ENCODE measurements around the gene RHOT2.

The RHOT2 gene

DNA sequence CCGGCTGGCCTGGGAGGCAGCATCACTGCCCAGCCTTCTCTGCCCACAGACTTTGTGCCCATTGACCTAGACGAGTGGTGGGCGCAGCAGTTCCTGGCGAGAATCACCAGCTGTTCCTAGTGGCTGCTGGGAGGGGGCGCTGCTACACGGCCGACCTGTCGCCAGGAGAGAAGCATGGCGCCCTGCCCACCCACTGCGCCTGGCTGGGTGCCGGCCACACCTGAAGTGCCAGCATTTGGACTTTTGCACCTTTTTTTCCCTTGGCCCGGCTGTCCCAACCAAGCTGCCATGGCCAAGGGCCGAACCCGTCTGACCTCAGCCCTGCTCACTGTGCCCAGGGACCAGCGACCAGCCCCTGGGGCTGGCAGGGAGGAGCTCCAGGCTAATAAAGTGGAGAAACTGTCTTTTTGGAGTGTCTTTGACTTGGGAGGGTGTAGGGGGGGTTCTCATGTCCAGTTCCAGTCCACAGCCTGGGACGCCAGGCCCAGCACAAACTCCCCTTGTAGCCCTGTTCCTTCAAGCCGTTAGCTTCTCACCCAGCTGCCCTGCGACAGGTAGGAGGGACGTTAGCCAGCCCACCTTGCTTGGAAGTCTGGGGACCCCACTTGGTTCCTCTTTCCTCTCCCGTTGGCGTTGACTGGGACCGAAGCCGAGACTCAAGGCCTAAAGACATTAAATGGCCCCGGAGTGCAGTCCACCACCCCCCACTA, 19.7 kb upstream of the RHOT2 start:
- no peak for FAIRE-seq

DNA sequence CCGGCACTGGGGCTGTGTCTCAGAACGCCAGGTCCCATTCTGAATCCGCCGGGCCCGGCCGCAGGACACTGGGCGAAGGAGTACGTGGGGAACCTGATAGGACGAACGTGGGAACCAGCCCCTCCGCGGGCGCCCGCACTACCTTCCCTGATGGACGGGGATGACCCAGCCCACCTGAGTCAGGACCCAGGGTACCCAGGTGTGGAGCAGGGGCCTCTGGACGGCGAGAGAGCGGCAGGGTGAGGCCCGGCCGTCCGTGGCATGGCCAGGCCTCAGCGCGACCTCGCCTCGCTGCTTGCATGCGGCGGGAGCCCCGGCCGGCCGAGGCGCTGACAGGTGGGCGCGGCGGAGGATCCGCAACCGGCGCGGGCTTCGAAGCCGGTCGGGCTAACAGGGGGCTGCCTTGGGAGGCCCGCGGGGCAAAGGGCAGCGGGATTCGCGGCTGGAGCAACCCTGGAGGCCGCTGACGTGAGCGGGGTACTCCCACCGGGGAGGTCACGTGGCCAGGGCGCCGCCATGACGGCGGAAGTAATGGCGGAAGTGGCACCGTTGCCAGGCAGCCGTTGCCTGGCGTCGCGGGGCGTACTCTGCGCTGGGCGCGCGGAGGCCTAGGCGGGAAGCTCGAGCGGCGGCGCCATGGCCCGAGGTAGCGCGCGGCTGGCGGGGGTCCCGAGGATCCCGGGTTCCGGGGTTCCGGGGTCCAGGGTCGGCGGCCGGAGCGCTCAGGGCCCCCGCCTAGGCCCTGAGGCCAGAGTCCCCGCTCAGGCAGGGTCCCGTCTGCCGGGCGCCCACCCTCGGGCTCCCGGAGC, 18.9 kb upstream of the RHOT2 start, which contains the start of gene WDR90:
WDR90 (plus strand) TSS at position 585 of the 809 bp plus-strand sequence; CDS start at position 637, 52 bp downstream.
- FAIRE-seq = no peak

DNA sequence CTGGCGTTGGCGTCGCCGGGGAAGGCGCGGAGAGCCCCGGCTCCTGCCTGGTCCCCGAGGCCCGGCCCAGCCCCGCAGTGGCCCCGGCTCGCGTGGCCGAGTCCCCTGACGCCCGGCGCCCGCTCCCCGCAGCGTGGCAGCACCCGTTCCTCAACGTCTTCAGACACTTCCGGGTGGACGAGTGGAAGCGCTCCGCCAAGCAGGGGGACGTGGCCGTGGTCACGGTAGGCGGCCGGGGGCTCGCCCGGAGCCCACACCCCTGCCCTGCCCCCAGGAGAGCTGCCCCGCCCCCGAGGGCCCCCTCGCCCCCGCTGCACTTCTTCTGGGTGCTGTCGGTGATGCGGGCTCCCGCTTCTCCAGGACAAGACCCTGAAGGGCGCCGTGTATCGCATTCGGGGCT, 18.3 kb upstream of the RHOT2 start:
- FAIRE-seq = no peak

DNA sequence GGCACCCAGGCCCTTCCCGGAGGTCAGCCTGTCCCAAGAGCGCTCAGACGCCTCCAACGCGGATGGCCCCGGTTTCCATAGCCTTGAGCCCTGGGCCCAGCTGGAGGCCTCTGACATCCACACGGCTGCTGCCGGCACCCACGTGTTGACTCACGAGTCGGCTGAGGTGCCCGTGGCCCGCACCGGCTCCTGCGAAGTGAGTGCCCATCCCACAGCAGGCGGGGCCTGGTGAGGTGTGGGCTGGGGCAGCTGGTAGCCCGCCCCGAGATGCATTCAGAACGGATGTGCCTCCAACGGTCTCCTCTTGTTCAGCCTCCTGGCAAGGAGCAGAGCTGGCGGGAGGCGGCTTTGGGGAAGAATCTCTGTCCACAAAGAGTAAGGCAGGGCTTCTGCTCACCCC, 16.1 kb upstream of the RHOT2 start:
- no peak for FAIRE-seq

DNA sequence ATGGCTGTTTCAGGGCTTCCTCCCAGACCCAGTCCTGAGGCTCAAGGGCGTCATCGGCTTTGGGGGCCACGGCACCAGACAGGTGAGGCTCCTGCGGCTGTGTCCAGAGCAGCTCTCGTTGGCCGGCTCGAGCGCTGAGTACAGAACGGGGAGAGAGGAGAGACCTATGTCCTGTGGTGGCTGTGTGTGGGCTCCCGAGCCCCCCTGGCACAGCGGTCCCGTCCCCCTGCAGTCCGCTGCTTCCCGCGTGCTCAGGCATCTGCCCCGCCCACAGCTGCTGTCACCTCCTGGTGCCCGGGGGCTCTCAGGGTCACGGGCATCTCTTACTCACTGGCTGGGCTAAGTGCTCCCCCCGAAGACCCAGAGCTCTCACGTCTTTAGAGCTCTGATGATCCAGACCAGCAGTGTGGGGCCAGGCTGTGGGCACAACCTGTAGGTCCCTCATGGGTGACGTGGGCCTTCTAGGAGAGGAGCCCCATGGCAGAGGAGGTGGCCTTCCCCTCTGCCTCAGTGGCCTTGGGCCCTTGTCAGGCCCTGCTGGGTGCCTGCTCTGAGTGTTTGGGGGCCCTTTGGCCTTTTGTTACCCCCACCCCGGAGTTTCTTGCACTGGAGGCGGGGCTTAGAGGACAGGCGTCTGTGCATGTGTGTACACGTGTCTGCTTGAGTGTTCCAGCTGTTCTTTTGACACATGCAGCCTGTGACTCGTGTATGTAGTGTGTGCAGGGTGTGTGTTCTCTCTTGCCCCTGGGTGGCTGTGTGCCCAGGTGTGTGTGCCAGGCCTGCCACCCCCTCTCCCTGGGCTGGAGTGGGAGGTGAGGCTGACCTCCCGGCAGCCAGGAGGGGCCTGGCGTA, 15.3 kb upstream of the RHOT2 start:
- no peak for FAIRE-seq

DNA sequence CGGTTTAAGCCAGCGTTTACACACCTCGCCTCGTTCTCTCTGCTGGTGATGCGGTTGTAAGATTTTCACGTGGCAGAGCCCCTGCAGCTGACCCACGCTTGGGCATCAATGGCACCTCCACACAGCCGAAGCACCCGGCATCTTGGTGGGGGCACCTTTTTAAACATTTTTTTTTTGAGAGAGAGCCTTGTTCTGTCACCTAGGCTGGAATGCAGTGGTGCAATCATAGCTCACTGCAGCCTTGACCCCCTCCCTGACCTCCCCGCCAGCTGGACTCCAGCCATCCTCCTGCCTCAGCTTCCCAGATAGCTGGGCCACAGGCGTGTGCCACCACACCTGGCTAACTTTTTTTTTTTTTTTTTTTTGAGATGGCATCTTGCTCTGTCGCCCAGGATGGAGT, 13.9 kb upstream of the RHOT2 start:
- FAIRE-seq = no peak

DNA sequence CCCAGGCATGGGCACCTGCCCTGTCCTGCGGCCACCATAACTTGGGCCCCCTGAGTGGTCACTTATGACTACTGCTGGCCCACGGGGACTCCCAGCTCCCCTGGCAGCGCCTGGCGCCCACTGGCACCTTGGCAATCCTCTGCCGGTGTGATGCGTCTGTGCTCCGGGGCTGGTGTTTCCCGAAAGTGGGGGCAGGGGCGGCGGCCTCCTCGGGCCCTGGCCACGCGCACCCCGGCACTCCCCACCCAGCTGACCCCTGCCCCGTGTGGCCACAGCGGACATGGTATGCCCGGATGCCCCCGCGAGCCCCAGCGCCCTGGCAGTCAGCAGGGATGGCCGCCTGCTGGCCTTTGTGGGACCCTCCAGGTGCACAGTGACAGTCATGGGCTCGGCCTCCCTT, 10.4 kb upstream of the RHOT2 start:
- FAIRE-seq = no peak

DNA sequence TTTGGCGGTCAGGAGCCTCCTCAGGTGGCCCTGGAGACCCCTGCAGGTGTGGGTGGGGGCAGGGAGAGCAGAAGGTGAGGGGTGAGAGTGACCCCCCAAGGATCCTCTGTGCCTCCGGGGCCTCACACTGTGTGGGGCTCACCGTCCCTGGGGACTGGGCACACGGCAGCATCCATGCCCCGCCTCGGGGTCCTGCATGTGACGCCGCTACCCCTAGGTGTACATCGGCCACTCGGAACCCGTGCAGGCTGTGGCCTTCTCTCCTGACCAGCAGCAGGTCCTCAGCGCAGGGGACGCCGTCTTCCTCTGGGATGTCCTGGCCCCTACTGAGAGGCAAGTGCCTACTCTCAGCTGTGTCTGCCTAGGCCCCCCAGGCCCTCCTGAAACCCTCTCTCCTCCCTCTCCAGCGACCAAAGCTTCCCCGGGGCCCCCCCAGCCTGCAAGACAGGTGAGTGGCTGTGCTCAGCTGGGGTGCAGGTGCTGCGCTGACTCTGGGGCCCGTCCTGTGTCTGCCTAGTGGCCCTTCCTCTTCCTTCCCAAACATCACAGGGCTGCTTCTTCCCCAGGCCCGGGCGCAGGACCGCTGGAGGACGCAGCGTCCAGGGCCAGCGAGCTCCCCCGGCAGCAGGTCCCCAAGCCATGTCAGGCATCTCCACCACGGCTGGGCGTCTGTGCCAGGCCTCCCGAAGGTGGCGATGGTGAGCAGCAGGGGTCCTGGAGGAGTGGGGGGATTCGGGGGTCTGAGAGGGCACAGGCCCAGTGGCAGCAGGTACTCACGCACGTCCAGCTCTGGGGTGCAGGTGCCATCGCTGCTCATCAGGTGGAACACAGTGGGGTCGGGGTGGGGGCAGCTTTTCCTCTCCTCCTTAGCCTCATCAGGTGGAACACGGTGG, 9.0 kb upstream of the RHOT2 start:
- FAIRE-seq = no peak

DNA sequence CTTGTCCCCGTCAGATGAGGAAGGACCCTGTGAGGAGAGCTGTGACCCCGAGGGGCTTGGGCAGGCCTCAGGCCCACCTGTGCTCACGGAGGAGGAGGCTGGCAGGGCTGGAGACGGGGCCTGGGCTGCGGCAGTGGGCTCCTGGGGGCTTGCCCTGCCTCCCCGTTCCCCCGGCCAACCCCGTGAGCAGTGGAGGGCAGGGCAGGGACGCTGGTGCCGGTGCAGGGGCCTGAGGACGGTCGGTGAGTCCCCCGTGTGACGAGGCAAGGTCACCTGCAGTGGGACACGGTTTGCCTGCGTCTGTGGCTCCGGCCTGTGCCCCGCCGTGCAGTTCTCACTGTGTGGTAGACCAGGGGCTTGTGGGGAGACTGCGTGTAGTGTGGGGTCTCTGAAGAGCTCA, 8.3 kb upstream of the RHOT2 start:
- no peak for FAIRE-seq

DNA sequence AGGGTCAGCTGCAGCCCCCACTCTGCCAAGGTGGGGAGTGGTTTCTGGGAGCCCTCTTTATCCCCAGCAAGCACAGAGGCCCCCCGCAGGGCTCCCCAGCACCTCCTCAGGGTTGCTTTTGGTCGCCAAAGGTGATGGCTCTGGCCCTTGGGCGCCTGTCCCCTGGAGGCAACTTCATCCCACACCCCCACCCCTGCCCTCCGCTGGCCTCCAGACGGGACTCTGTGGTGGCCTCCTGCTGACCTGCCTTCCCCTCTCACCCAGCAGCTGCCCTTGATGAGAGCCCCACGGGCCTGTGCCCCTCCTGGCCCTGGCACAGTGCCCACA, 7.8 kb upstream of the RHOT2 start:
- FAIRE-seq = no peak

DNA sequence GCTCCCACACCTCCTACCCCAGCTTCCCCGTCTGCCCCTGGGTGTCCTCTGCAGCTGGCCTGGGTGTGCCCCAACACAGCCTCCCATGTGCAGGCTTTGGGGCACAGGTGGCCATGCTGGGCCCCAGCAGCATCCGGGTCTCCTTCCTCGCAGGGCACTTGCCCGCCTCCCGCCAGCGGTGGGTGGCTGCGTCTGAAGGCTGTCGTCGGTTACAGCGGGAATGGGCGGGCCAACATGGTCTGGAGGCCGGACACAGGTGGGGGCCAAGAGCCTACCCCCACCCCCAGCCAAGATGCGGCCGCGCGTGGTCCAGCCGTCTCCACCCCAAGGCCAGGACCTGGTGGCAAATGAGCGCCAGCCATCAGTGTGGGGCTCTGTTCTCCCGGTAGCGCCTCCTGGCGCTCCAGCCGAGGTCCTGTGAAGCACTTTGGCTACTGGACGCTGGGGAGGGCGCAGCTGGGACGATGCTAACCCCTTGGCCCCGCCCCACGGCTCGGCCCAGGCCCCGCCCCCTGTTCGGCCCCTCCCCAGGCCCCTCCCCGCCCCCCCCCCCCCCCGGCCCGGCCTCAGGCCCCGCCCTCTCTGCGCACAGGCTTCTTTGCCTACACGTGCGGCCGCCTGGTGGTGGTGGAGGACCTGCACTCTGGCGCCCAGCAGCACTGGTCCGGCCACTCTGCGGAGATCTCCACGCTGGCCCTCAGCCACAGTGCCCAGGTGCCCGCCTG, 7.3 kb upstream of the RHOT2 start:
- no peak for FAIRE-seq

DNA sequence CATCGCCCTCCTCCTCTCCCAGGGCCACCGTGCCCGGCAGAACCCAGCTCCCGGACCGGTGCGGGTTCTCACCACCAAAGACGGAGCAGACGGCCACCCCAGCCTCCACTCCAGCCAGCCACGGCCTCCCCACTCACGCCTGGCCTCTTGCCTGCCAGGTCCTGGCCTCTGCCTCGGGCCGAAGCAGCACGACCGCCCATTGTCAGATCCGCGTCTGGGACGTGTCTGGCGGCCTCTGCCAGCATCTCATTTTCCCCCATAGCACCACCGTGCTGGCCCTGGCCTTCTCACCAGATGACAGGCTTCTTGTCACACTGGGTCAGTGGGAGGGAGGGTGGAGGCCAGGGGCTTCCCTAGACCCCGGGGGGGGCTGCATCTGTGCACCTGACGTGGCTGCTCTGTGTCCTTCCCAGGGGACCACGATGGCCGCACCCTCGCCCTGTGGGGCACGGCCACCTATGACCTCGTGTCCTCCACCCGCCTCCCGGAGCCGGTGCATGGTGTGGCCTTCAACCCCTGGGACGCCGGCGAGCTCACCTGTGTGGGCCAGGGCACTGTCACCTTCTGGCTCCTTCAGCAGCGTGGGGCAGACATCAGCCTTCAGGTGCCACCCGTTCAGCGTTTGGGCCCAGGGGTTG, 6.6 kb upstream of the RHOT2 start:
- FAIRE-seq = no peak

DNA sequence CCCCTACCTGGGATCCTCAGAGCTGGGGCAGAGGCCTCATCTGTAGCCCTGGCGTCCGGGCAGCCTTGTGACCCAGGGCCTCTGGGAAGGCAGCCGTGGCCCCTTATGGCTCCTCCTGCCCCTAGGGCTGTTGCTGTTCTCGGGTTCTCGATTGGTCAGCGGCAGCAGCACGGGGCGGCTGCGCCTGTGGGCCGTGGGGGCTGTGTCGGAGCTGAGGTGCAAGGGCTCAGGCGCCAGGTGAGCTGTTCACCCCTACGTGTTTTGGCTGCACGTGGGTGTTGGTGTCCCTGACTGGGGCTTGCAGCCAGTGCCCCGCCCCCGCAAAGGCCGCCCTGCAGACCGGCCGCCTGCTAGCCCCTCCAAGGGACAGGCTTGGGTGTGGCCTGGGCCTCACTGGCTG, 5.8 kb upstream of the RHOT2 start:
- FAIRE-seq = no peak

DNA sequence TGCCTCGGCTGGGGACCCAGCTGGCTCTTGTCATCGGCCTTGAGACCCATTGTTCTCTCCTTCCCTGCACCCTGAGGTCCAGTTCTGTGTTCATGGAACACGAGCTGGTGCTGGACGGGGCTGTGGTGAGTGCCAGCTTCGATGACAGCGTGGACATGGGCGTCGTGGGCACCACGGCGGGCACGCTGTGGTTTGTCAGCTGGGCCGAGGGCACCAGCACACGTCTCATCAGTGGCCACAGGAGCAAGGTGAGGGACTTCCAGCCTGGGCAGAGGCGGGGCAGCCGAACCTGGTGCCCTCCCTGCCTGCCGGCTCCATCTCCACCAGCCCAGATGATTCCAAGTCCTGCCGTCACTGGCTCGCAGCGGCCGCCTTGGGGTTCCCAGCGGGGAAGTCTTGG, 5.3 kb upstream of the RHOT2 start:
- no peak for FAIRE-seq

DNA sequence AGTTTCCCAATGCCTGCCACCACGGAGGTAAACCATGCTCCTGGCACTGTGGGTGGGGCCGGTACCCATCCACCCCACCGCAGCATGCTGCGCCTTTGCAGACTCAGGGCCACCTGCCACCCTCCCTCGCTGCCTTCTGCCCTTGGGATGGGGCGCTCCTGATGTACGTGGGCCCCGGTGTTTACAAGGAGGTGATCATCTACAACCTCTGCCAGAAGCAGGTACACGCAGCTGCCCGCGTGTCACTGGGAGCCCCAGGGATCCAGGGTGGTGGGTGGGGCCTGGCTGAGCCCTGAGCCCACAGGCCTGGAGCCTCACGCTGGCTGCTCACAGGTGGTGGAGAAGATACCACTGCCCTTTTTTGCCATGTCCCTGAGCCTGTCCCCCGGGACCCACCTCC, 1.4 kb upstream of the RHOT2 start:
- no peak for FAIRE-seq

DNA sequence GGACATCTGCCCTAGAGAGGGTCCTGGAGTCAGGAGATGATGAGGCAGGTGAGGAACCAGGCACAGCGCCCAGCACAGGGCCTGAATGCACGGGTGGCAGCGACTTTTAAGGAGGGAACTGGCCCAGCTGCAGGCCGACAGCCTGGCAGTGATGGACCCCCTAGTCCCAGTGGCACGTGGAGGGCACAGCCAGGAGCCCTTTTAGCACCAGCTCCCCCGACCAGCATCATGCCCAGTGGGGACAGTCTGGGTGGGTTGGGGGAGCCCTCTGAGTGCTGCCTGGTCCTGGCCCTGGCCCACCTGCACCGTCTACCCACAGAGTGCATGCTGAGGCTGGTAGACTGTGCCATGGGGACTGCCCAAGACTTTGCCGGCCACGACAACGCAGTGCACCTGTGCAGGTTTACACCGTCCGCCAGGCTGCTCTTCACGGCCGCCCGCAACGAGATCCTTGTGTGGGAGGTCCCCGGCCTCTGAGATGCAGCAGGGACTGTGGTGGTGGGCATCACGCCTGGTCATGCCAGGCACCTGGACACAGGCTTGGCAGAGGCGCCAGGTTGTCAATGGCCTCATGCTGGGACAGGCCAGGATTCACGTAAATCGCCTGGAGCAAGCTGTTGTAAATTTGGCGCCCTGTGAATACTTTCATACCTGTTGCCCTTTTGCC, 686 bp upstream of the RHOT2 start:
- no peak for FAIRE-seq

DNA sequence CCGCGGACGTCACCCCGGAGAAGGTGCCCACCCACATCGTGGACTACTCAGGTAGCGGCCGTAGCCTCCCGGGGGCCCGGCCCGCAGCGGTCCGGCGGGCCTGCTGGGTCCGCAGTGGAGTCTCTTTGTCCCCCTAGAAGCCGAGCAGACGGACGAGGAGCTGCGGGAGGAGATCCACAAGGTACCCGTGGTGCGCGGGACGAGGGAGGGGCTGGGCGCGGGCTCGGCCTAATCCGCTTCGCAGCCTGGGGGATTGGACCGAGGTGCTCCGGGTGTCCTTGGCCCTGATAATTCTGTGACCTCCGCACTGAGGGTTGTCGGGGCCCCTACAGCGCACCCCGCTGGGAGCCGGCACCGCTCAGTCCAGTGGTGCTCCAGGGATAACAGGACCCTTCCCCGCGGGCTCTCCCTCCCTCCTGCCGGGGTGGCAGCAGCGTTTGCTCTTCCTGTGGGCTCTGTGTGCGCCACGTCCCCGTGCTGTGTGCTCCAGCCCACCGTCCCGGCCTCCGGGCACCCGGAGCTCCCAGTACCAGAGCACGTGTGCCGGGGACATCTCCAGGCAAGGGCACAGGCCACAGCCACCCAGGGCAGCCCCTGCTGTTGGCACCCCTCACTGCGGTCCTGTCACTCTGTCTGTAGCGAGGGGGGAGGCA, 713 bp downstream of the RHOT2 start:
- no peak for FAIRE-seq

DNA sequence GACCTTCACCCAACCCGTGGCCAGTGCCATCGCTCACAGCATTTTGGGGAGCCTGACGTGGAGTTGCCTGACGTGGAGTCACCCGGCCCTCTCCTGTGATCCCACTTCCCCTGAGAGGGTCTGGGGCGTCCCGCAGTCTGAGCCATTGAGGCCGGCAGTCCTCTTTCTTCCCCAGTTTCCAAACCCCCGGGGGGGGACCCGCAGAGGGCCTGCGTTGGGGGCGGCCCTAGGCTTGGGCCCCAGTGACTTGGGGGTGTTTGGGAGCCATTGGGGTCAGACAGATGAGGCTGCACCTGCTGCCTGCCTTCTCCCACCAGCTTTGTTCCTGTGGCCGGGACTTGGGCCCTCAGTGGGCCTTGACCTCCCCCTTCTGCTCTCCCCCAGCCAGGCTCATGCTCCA, 1.7 kb downstream of the RHOT2 start:
- no peak for FAIRE-seq

DNA sequence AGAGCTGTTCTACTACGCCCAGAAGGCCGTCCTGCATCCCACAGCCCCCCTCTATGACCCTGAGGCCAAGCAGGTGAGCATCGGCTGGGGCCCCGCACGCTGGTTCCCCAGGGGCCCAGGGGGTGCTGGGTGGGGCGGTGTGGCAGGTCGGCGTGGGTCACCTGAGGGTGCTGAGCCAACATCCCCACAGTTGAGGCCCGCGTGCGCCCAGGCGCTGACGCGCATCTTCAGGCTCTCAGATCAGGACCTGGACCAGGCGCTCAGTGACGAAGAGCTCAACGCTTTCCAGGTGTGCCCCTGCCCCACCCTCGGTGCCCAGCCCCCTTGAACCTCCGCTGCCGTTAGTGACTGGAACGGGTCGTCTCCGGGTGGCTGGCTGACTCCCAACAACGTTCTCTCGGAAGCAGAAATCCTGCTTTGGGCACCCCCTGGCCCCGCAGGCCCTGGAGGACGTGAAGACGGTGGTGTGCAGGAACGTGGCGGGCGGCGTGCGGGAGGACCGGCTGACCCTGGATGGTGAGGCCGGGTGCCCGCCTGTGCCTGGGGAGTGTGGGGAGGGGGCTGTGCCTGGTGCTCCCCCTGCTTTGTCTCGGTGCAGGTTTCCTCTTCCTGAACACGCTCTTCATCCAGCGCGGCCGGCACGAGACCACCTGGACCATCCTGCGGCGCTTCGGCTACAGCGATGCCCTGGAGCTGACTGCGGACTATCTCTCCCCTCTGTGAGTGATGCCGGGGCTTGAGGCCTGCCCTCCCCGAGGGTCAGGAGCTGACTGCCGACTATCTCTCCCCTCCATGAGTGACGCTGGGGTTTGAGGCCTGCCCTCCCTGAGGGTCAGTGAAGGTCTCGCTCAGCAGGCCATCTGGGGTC, 2.8 kb downstream of the RHOT2 start:
- no peak for FAIRE-seq
